NCI-H526 treated with DMSO at 0.1 percent for 48 hours (cell line): Measurements from ENCODE around the gene FAM20A.
A peak's percentile ranks its signal among the peaks of the same experiment; 100 is the strongest.
"Not testable (repeated sequence)": the region's sequence is repeated elsewhere in the genome, so short reads cannot be mapped to it uniquely, and the experiment has no call there.

Experiments used
- DNase-seq: peaks from one replicate; lab custom pipeline; 2025; lab: John Stamatoyannopoulos, UW

Gene FAM20A

DNA sequence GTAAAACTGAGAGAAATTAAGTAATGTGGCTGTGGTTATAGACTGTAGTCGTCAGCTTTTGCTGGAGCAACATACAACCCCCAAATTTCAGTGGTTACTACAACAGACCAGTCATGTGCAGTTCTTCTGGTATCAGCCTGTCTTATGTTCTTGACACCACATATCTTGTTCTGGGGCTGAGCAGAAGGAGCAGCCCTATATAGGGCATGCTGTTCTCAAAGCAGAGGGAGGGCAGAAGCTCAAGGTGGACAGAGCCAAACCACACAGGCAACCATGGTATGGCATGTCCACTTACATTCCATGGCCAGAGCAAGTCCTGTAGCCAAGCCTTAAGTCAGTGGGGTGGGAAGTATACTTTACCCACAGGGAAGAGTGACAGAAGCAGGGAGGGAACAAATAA, 81.3 kb downstream of the FAM20A start:
- no peak for DNase-seq

DNA sequence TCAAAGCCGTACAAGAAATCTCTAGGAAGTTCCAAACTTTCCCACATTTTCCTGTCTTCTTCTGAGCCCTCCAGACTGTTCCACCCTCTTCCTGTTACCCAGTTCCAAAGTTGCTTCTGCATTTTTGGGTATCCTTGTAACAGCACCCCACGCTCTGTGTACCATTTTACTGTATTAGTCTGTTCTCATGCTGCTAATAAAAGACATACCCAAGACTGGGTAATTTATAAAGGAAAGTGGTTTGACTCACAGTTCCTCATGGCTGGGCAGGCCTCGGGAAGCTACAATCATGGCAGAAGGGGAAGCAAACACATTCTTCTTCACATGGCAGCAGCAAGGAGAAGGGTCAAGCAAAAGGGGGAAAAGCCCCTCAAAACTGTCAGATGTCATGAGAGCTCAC, 82.1 kb downstream of the FAM20A start:
- not testable (repeated sequence) for DNase-seq

DNA sequence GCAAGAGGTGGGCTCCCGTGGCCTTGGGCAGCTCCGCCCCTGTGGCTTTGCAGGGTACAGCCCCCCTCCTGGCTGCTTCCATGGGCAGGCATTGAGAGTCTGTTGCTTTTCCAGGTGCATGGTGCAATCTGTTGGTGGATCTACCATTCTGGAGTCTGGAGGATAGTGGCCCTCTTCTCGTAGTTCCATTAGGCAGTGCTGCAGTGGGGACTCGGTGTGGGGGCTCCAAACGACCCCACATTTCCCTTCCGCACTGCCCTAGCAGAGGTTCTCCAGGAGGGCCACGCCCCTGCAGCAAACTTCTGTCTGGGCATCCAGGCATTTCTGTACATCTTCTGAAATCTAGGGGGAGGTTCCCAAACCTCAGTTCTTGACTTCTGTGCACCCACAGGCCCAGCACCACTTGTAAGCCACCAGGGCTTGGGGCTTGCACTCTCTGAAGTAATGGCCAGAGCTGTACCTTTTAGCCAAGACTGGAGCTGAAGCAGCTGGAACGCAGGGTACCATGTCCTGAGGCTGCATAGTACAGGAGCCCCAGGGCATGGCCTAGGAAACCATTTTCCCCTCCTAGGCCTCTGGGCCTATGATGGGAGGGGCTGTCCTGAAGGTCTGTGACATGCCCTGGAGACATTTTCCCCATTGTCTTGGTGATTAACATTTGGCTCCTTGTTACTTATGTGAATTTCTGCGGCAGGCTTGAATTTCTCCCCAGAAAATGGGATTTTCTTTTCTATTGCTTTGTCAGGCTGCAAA, 82.9 kb downstream of the FAM20A start:
- no peak for DNase-seq

DNA sequence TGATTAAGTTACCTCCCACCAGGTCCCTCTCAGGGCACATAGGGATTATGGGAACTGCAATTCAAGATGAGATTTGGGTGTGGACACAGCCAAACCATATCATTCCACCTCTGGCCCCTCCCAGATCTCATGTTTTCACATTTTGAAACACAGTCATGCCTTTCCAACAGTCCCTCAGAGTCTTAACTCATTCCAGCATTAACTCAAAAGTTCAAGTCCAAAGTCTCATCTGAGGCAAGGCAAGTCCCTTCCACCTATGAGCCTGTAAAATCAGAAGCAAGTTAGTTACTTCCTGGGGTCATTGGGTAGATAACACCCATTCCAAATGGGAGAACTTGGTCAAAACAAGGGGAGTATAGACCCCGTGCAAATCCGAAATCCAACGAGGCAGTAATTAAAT, 83.6 kb downstream of the FAM20A start:
- not testable (repeated sequence) for DNase-seq

DNA sequence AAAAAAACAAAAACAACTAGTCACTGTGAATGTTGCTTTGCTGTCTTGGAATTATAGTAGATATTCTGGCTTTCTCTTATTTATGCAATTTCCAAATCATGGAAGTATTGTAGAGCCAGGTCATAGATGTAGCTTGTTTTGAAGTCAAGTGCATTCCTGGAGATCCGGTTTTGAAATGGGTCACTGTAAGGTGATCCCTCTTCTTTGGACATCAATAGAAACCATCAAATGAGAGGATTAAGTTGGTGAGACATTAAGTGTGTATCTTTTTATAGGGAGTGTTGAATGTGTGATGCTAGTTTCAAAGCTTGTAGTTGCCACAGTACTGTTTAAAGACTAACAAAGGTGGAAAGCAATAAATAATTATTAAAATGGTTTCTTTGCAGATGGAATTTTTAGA, 84.4 kb downstream of the FAM20A start:
- DNase-seq = no peak

DNA sequence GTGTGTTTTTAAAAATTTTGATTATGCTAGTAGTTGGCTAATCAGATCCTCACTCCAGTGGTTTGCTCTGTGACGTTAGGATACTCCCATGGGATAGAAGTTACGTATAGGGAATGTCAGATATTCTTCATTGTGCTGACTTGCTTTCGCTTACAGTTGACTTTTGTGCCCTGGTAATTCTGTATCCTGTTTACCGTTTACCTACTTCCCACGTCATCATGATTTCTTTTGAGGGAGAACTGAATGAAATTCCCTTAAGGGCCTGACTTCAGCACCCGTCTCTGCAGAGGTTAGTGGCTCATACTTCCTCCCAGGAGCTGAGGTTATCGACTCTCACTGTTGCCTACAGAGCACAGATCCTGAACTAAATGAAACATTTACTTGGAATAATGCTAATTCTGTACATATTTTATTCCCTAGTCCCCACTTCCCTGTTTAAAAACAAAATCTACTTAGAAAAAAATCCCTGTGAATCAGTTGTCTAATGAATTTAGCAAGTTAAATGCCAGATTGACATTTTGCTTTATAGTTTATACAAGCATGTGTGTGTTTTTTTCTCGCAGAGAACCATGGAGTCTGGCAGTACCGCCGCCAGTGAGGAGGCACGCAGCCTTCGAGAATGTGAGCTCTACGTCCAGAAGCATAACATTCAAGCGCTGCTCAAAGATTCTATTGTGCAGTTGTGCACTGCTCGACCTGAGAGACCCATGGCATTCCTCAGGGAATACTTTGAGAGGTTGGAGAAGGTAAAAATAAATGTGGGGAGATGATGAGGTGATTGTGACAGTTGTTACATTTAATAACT, 86.1 kb downstream of the FAM20A start:
- DNase-seq = no peak

DNA sequence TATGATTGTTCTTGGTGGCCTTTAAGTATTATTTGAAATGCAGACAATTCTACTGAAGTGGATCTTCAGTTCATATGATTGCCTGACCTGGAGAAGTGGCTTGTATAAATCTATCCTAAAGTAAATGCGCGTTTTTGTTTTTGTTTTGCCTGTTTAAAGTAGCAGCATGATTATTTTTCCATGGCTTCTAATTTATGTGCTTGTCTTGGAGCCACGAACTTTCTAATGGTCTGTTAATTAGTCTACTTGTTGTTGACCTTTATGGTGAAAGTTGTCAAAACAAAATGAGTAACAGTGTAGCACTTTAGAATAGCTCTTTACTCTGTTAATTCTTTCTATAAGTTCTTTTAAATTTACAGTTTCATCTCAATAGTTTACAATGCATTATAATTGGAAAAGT, 87.2 kb downstream of the FAM20A start:
- no peak for DNase-seq

DNA sequence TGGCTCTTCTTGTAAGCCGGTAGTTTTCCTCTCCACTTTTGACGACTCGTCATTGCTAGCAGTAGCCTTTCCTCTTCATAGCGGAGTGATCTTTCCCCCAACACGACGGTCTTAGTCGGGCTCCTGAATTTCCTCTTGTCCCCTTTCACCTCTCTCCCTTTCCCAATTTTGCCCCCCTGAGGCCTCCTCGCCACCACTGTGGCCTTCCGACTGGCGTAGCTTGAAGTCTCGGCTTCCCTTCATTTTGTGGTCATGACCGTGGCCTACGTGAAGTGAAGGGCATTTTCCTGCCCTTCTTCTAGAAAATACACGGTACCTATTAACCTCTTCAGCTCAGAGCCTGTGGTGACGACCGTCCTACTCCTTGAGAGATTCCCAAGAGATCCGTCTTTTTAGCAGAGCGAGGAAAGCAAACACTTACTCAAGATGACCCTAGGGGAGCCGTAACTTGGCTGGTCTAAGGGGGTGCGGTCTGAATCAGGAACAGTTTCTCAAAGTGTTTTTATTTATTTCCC, 88.2 kb downstream of the FAM20A start:
- DNase-seq = peak; percentile 38

DNA sequence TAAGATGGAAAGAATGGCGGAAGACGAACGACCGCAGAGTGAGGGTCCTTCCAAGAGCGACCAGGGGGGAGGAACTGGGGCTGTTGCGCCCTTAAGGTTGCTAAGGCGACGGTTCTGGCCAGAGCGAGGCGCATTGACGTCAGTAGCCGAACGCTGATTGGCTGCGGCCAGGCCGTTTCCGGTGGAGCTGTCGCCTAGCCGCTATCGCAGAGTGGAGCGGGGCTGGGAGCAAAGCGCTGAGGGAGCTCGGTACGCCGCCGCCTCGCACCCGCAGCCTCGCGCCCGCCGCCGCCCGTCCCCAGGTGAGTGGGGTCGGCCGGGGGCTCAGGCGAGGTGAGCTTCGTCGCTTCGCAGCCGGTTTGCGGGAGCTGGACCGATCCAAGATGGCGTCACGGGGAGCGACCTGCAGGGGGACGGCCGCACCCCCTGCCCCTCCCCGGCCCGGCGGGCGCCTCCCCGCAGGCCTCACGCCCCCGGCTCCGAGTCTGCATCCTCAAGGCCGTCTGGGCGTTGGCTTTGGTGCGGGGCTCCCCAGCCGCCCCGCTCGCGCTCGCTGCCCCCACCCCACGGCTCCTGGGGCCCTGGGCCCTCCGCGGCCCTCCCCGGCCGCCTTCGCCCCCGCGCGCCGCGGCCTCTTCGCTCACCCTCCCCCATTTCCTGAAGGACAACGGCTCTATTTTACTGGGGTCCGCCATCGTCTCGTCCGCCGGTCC, 88.8 kb downstream of the FAM20A start, which contains the start of gene PRKAR1A:
Gene PRKAR1A, plus strand, starts transcription at position 184 of the 713 bp plus-strand sequence. CDS start 2,970 bp downstream, outside the sequence.
- peak; percentile 87 for DNase-seq

DNA sequence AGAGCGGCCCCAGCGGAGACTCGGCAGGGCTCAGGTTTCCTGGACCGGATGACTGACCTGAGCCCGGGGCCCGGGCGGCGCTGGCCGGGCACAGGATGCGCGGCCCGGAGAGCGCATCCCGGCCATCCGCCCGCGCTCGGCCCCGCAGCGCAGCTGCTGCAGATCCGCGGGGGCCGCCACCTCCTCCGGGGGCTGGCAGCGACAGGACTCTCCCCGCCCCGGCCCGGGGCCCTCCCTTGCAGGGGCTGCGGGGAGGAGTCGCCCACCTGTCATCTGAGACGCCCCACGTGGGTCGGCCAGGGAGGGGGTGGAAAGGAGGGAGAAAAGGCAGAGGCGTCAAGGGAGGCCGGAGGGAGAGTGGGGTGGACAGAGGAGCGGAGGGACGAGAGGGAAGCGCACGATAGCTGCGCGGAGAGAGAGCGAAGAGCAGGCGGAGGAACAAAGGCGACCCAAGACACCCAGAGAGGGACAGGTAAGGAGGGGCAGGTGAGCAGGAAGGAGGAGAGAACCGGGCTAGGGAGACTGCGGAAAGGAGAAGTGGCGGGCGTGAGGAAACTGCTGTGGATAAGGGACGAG, 89.4 kb downstream of the FAM20A start:
- peak; percentile 80 for DNase-seq

DNA sequence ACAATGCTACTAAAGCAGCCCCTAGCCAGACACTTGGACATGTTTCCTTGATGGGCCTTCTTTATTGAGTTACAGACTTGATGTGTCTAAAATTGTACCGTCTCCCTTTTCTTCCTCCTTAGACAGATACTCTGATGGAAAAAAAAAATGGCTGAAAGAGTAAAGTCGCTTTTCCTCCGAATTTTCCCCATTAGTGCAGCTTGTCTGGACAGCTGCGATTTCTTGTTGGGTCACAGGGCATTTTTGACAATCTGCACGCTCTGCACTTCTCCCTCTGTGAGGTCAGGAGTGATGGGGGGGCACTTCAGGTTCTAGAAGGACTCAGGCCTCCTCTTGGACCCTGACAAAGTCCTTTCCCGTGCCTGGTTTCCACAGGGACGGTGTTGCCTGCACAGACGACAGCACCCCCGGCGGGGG, 89.9 kb downstream of the FAM20A start:
- DNase-seq = no peak

DNA sequence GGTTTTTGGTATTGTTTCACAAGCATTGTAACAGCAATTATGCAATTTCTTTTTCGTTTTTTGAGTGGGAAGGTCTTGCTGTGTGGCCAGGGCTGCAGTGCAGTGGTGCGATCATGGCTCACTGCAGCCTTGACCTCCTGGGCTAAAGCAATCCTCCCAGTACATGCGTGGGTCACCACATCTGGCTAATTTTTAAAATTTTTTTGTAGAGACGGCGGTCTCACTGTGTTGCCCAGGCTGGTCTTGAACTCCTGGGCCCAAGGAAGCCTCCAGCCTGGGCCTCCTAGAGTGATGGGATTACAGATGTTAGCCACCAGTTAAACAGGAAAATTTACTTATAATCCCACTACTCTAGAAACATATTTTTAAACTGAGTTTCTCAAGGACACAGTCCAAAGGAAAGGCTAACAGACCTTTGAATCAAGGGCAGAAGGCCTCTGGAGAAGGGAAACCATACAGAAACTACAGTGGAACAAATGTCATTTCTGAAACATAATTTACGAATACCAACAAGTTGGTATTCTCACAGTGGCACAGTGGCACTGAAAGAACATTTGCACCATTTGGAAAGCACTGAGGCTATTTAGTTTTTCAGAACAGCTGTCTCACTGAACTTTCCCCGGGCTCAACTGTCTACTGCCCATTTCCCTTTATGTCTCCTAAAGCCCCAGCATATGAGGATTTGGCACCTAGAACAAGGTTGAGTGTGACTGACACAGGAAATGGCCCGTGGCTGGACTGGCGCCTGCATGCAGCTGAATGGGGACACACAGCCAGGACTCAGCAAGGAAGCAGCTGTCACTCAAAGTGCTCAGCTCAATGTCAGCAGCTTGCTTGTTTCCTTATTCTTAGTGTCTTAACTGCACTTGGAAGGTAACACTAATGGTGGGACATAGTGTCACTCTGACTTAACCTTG, 91.8 kb downstream of the FAM20A start:
- peak; percentile 14 for DNase-seq

DNA sequence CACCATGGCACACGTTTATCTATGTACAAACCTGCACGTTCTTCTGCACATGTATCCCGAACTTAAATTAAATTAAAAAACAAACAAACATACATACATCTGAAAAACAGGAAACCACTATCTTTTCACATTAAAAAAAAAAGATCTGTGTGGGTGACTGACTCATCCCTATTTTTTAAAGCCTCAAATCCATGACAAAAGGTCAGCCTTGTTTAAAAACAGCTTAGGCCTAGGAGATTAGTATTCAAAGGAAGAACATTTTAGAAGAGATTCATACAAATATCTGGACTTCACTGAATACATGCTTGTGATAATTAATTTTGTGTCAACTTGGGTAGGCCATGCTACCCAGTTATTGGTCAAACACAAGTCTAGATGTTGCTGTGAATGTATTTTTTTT, 93.6 kb downstream of the FAM20A start:
- no peak for DNase-seq

DNA sequence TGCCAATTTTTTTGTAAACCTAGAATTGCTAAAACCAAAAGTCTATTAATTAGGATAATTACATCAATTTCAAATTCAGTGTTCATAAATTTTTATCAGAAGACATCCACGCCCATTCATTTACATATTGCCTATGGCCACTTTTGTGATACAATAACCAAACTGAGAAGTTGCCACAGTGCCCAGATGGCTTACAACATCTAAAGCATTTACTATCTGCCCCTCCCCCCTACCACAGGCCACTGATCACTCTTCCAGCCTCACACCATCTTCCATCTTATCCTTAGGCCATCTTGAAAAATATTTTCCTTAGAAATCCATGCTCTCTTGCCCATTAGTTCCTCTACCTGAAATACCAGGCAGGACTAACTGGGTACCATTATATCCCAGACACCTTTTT, 95.2 kb downstream of the FAM20A start:
- DNase-seq = no peak

DNA sequence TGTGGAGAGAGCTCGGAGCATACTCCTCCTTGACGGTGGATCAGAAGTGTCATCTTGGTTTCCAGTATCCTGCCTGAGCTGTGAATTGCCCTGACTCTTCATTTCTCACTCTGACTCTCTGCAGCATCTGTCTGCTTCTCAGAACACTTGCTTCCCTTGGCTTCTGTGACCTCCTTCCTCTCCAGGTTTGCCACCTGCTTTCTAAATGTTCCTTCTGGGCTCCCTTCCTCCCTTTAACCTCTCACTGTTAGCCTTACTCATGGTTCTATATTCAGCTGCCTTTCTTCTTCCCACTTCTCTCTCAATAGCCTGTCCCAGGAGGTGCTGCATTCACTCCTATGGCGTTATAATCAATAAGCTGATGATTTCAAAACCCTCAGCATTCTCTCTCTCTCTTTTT, 100.1 kb downstream of the FAM20A start:
- DNase-seq = no peak

DNA sequence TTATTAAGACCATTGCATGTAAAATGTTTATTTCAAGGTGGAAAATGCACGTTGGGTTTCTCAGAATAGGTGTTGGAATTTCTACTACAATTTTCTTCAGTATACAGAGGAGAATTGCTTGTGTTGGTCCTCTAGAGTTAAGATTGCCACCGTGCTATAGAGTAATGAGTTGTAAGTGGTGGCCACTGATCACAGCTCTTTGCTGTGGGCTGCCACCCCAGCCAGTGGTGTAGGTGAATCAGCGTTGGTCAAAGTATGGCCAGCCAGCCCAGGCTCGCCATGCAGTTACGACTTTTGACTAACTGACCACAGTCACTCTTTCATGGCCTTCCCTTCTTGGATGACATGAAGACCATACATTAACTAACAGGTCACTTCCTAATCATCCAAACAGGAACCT, 101.6 kb downstream of the FAM20A start:
- DNase-seq = no peak

DNA sequence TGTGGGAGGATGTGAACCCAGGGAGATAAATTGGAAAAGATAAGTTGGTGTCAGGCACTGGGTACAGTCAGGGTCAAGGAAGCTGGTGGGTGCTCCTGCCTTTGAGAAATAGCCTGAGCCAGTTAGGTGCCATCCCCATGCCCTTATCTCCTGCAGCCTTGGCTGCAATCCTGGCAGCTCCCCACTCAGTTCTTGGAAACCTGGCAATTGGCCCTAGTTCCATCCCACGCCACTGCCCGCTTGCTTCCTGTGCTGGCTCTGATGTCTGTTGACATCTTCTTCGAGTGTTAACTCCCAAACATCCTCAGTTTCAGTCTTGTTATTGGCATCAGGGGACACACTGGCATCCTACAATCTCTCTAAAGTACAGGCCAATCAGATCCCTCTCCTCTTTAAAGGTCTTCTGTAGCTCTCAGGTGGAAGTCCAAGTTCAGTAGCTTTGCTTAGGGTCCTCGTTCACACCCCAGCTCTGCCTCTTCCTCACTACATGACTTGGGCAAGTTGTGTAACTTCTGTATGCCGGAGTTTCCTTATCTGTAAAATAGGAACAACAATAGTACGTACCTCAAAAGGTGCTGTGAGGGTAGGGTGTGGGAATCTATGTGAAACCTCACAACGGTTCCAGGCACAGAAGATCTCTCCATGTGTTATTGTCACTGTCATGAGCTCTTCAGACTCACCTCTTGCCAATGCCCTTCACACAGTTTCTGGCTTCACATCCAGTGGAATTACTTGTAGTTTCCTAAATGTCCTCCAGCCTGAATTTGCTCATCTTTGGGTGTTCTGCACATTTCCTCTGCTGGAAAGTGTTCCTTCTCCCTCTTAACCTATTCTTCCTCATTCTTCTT, 102.5 kb downstream of the FAM20A start:
- no peak for DNase-seq

DNA sequence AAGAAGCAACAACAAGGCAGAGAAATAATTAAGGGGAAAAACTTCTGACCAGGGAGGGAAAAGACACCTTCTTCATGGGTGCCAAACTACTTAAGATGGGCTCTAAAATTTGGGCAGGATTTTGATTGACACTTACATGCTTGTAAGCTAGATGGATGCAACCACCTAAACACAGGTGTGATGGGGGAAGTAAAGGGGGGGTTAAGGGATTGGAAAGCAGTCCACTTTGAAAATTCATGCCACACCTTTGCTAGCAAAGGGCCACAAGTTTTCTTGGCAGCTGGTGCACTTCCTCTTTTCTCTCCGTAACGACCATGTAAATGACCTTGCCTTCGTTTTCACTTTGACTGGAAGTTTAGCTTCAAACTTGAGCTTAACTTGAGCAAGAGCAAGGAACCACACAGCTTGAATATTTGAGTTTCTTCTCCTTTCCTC, 103.3 kb downstream of the FAM20A start:
- DNase-seq = no peak

DNA sequence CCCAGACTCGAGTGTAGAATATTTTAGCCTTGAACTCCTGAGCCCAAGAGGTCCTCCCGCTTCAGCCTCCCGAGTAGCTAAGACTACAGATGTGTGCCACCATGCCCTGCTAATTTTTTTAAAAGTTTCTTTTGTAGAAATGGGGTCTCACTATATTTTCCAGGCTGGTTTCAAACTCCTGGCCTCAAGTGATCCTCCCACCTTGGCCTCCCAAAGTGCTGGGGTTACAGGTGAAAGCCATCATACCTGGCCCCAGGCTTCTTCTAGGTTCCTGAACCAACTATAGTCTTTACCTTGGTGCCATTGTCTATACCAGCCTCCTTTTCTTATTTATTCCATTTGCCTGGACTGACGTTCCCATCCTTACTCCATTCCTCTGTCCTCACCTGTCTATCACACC, 106.1 kb downstream of the FAM20A start:
- no peak for DNase-seq
